ENCODE data around the gene ACVR2A.
A peak's percentile ranks its signal among the peaks of the same experiment; 100 is the strongest.

ACVR2A gene

GRCh38 chr2:147844697-147845410 is at the start of gene ACVR2A:
Gene ACVR2A, plus strand, starts transcription at chr2:147845029. Its CDS starts 124 bp downstream, at chr2:147845153.
- no peak for FAIRE-seq

- FAIRE-seq: no peak
Measured at GRCh38 chr2:147800316-147800715, 44.5 kb upstream of the ACVR2A start.

DNA sequence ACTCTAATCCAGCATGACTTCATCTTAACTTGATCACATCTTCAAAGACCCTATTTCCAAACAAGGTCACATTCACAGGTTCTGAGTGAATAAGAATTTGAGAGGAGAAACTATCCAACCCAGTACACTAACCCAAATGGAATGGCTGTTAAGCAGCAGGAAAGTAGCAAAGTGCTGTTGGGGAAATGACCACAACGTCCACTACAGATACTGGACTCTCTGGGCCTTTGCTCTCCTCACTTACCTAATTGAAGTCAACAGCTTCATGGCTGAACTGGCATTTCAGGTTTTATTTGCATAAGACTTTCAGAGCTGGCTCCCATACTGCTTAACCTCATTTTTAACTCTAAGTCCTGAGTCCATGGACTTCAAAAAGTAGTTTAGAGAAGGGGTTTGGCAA is 38.0 kb upstream of the ACVR2A start:
- FAIRE-seq: no peak

GRCh38 chr2:147808520-147808919 is 36.3 kb upstream of the ACVR2A start:
- no peak for FAIRE-seq

GRCh38 chr2:147810883-147811765 is 33.7 kb upstream of the ACVR2A start:
- no peak for FAIRE-seq

DNA sequence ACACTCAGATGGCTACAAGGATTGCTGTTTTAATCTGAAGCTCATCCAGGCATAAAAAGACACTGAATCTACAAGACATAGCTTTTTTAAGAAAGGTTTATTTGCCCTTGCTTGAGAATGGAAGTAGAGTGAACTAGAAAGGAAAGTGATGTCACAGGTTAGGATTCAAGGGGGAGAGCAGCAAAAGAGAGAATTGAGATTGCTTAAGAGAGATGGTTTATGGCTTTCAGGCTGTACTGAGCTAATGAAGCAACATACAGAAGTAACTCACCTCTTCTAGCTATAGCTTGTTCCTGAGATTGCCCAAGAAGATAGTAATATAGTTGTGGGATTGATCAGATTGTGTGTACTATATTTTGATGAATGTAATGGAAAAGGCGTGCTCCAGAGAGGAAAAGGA is 26.1 kb upstream of the ACVR2A start:
- no peak for FAIRE-seq

- FAIRE-seq: peak; percentile 19
Measured at GRCh38 chr2:147824620-147825019, 20.2 kb upstream of the ACVR2A start.

- FAIRE-seq: no peak
Measured at GRCh38 chr2:147826278-147827087, 18.3 kb upstream of the ACVR2A start.

DNA sequence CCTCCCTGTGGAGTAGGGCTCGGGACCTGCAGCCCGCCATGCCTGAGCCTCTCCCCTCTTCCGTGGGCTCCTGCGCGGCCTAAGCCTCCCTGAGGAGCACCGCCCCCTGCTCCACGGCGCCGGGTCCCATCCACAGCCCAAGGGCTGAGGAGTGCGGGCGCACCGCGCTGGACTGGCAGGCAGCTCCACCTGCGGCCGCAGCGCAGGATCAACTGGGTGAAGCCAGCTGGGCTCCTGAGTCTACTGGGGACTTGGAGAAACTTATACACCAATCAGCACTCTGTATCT is 17.8 kb upstream of the ACVR2A start:
- FAIRE-seq: no peak

- FAIRE-seq: no peak
Measured at GRCh38 chr2:147829106-147829505, 15.7 kb upstream of the ACVR2A start.

DNA sequence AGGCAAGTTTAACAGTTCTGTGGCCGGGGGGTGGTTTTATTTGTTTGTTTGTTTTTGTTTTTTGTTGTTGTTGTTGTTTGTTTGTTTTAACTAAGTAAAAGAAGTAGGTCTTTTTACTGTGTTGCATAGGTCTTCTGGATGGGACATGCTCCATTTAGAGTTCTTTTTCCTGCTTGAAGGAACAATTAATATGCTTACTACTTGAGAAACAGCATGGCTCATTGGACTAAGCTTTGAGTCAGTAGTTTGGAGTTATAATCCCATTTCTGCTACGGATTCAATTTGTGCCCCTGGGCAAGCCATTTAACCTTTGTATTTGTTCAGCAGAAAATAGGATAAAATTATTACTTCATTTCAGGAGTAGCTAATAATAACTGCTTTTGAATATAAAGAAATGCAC is 8.7 kb upstream of the ACVR2A start:
- no peak for FAIRE-seq

- no peak for FAIRE-seq
Measured at GRCh38 chr2:147843391-147843863, 1.4 kb upstream of the ACVR2A start.

DNA sequence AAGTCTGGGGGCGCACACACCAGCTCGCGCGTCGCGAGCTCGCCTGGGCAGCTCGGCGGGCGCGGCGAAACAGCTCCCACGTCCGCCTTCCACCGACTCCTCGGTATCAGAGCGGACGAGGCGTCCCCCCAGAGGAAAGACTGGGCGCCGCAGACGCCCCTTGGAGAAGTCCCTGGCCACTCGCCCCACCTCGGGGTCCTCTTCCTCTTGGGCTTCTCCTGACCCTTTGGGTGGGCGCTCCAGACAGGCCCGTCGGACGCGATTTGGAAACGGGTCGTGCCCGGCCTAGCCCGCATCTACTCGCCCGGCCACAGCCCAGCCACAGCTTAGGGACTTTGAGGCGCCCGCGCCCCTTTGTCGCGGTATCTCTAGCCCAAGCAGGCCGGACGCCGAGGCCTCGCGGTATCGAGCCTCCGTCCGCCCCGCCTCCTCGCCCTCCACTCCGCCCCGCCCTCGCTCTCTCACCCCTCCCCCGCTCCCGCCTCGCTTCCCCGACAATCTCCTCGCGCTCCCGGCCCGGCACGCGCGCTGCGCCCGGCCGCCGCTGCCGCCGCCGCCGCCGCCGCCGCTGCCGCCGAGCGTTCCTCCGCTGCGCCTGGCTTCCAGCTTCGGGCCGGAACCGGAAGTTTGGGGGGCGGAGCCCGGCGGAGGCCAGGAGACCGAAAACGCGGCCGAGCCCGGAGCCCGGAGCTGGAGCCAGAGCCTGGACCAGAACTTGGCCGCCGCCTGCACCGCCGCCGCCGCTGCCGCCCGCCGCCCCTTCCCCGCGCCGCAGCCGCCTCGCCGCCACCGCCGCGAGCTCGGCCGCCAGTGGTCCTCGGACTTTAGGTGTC is 749 bp upstream of the ACVR2A start:
- FAIRE-seq: no peak

GRCh38 chr2:147845411-147845971 is 662 bp downstream of the ACVR2A start:
- FAIRE-seq: no peak

DNA sequence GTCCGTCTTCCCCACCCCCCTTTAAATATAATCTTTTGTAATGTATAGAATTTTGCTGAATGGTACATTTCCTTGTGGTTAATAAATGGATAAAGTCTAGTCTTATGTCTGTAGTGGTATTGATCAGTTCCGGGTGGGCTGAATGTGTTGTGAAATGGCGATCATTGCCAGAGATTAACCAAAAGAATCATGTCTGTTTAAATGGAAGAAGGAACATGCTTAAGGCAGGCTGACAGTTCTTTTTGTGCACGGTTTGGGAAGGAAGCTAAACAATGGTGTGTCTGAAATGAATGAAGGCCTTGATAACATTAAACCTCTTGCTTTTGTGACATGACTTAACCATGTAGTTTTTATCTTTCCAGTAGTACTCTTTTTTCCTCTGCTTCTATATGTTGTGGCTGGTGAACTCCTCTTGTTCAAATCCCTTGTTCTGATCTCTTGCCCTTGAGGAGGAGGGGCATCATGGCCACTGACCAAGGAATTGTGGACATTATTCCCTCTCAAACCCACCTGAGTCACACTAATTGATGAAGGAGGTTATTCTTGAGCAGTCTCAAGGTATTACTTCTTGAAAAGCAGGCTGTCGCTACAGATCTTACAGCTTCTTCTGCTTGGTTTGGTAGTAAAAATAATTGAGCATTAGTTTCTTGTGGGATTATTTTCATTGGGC is 1.7 kb downstream of the ACVR2A start:
- FAIRE-seq: no peak

GRCh38 chr2:147847746-147848391 is 3.0 kb downstream of the ACVR2A start:
- FAIRE-seq: no peak

- FAIRE-seq: no peak
Measured at GRCh38 chr2:147850838-147851237, 6.0 kb downstream of the ACVR2A start.

- FAIRE-seq: no peak
Measured at GRCh38 chr2:147851244-147851930, 6.6 kb downstream of the ACVR2A start.

DNA sequence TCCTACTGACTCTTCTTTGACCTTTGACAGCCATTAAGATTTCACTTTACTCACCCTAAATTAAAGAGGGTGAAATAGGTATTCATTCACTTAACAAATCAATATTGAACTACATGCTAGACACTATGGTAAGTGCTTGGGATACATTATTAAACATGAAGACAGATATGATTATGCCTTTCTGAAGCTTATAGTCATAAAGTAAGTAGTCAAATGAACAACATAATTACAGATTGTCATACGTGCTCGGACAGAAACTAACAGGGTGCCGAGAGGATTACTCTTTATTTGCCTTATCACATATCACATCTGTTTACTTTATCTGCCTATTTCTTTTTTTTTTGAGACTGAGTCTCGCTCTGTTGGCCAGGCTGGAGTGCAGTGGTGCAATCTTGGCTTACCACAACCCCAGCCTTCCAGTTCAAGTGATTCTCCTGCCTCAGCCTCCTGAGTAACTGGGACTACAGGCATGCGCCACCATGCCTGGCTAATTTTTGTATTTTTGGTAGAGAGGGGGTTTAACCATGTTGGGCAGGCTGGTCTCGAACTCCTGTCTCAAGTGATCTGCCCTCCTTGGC is 9.8 kb downstream of the ACVR2A start:
- FAIRE-seq: no peak

DNA sequence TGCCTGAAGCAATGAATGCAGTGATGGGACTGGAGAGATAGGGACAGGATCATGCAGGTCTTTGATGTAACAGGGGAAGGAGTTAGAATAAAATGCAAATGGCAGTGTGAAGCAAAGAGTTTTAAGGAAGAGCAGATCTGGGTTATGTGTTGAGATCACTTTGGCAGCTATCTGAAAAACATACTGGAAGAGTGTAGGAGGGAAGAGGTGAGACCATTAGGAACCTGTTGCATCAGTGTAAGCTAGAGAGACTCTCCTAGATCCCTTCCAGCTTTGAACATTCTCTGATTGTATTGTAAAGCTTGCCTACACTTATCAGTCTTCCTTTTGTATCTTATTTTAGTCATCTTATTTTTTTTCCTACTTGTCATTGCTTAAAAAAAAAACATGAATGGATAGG is 10.5 kb downstream of the ACVR2A start:
- no peak for FAIRE-seq
